Ovary (tissue), 9 donors: ENCODE measurements around the gene SLC25A33. TPM values are rescaled to one million over a fixed set of nuclear protein-coding genes. Genes with fewer than 3 reads are reported as not detected.

ENCODE experiments used
- DNase-seq, 5 donors: peaks; one replicate each; pipeline ENCODE4 v3.0.0-alpha.2; 2019 to 2020
- H3K27ac ChIP-seq, 2 donors: fragments of 200-600 bp; one replicate each; pipeline versions ENCODE4 v1.5.1 to v1.8.0; 2019 to 2022
- H3K27me3 ChIP-seq: fragments of 200-600 bp; one replicate; pipeline ENCODE4 v1.8.0; 2022
- H3K36me3 ChIP-seq: fragments of 200-600 bp; sonication (generic); one replicate; pipeline ENCODE4 v1.5.1; 2019
- H3K4me1 ChIP-seq: one replicate; pipeline ENCODE4 v1.8.1; 2013; ENCODE audit warnings: mild to moderate bottlenecking, moderate library complexity; ENCODE audit not compliant: insufficient read depth
- H3K4me3 ChIP-seq: fragments of 200-600 bp; sonication (generic); one replicate; pipeline ENCODE4 v1.5.1; 2017
- H3K9me3 ChIP-seq, 2 donors: fragments of 200-600 bp in 1 of 2; sonication (generic) in 1 of 2; one replicate each; pipeline versions ENCODE4 v1.5.1 to v1.8.1; 2013 to 2019; ENCODE audit warnings: mild to moderate bottlenecking in 1 of 2, moderate library complexity in 1 of 2
- CTCF ChIP-seq, 3 donors: fragments of 450-650 bp in 2 of 3; fragments of 200-600 bp in 1 of 3; IDR thresholded peaks; one replicate each; pipeline versions ENCODE4 v1.5.1 to v1.8.0; 2016 to 2022; ENCODE audit warnings: antibody characterized with exemption in 3 of 3, mild to moderate bottlenecking in 1 of 3
- EP300 ChIP-seq: sonication (generic); formaldehyde crosslinking; IDR thresholded peaks from one replicate; pipeline ENCODE4 v1.6.1; 2017; ENCODE audit warnings: antibody characterized with exemption
- POLR2A ChIP-seq: fragments of 450-650 bp; IDR thresholded peaks from one replicate; pipeline ENCODE4 v1.6.1; 2017; ENCODE audit warnings: antibody characterized with exemption, mild to moderate bottlenecking, moderate library complexity
- WGBS, 3 donors: extraction: QIAGEN DNeasy Blood & Tissue Kit in 1 of 3; methylation state at CpG; one replicate each; pipeline versions ENCODE4 v1.1.5 to v1.1.7; 2013 to 2017; 5-methylcytosine and 5-hydroxymethylcytosine counted together
- intact Hi-C, 4 donors: fragments of 100-400 bp; cut with DNase I; formaldehyde crosslinking; loops; one replicate each; pipeline versions ENCODE4 v1.11.0 to v1.15.1; 2022 to 2023
- polyA plus RNA-seq, 2 donors: library from polyadenylated mRNA; stranded (reverse); fragments of 200-250 nt in 1 of 2; fragments of 350-450 nt in 1 of 2; fragmentation: Illumina TruSeq in 1 of 2; extraction: RNeasy Lipid Tissue Mini Kit (QIAGEN cat#74804) in 1 of 2; gene quantifications; one replicate each; pipeline ENCODE4 v1.2.3, GENCODE V29; 2013 to 2014
- total RNA-seq, 7 donors: library from RNA; depleted of rRNA in 2 of 7; stranded (reverse); fragments of >200 nt in 2 of 7; fragmentation: NEBNext Ultra II Directional in 3 of 7; extraction: Animal tissue kit (Norgen Biotek cat#: 25700) in 3 of 7; gene quantifications; one replicate each; pipeline versions ENCODE4 v1.1.0 to v1.2.4, GENCODE V29; 2016 to 2023
- donor health status: DM: no; HTN: no; CAD: no; lungs with moderate emphysema.
- donor health status: DM: no; HTN: no; CAD: no.
- donor health status: Bipolar disorder and iron deficiency.
- donor health status: DM: yes; HTN: yes; CAD: no.
- donor health status: DM: no; HTN: no; CAD: no.
- donor health status: DM: yes; HTN: yes; CAD: no.

SLC25A33 gene
- total and polyA plus RNA-seq, 9 donors: 1.3 to 5.9 (median 3.9) TPM

- DNase-seq: no peak
- 93 to 97% (median 96%) methylated on average over 8 to 9 of the region's 9 CpGs for WGBS, 3 donors
- Histone ChIP-seq H3K4me3 (no peak overlapping the region), H3K4me1 (no peaks in the 10 kb centered on the region), H3K9me3 (no peaks in the 10 kb centered on the region), H3K27ac (no peak overlapping the region), H3K27me3 (no peaks in the 10 kb centered on the region), H3K36me3 (no peaks in the 10 kb centered on the region)
- intact Hi-C loops: no loop called here
- TF ChIP-seq CTCF (IDR thresholded peaks at IDR 0.05): no peak
- TF ChIP-seq EP300: no peak
- no peak for TF ChIP-seq POLR2A
Observed at GRCh38 chr1:9602794-9603167, 63.5 kb downstream of the SLC25A33 start.

- H3K27ac ChIP-seq: no peak overlapping the region
- TF ChIP-seq EP300 (no peak), POLR2A (no peak), CTCF (IDR thresholded peaks at IDR 0.05) (no peak)
- DNase-seq: no peak
- no peaks in the 10 kb centered on the region for H3K36me3 ChIP-seq
- H3K9me3 ChIP-seq: no peaks in the 10 kb centered on the region
- no peaks in the 10 kb centered on the region for H3K27me3 ChIP-seq
- H3K4me3 ChIP-seq: no peak overlapping the region
- 90 to 91% (median 90%) methylated on average over 10 to 14 of the region's 14 CpGs for WGBS, 3 donors
- intact Hi-C loops: no loop called here
- no peaks in the 10 kb centered on the region for H3K4me1 ChIP-seq
Observed at GRCh38 chr1:9603307-9603706, 64.0 kb downstream of the SLC25A33 start.

GRCh38 chr1:9603766-9604753, 64.8 kb downstream of the SLC25A33 start:
- no peaks in the 10 kb centered on the region for H3K36me3 ChIP-seq
- 89 to 91% (median 91%) methylated on average over 42 of the region's 42 CpGs for WGBS, 3 donors
- no peak overlapping the region for H3K27ac ChIP-seq
- no peaks in the 10 kb centered on the region for H3K4me1 ChIP-seq
- no peaks in the 10 kb centered on the region for H3K9me3 ChIP-seq
- no peaks in the 10 kb centered on the region for H3K27me3 ChIP-seq
- TF ChIP-seq POLR2A: no peak
- TF ChIP-seq EP300: no peak
- TF ChIP-seq CTCF (IDR thresholded peaks at IDR 0.05): no peak
- no peak overlapping the region for H3K4me3 ChIP-seq
- no peak for DNase-seq
- intact Hi-C loops: no loop called here

GRCh38 chr1:9604836-9605235, 65.6 kb downstream of the SLC25A33 start:
- intact Hi-C loops: no loop called here
- no peak for TF ChIP-seq EP300
- no peak for TF ChIP-seq CTCF (IDR thresholded peaks at IDR 0.05)
- TF ChIP-seq POLR2A: no peak
- H3K9me3 ChIP-seq: no peaks in the 10 kb centered on the region
- H3K27ac ChIP-seq: no peak overlapping the region
- H3K4me3 ChIP-seq: no peak overlapping the region
- no peaks in the 10 kb centered on the region for H3K27me3 ChIP-seq
- WGBS, 3 donors: 87 to 94% (median 91%) methylated on average over 15 of the region's 15 CpGs
- no peak for DNase-seq
- H3K4me1 ChIP-seq: no peaks in the 10 kb centered on the region
- no peaks in the 10 kb centered on the region for H3K36me3 ChIP-seq
